SK-MEL-5 (cell line): ENCODE results near the gene ARRDC5. TPM values are rescaled to one million over a fixed set of nuclear protein-coding genes. Genes with fewer than 3 reads are reported as not detected.
"Not testable (repeated sequence)": the region's sequence is repeated elsewhere in the genome, so short reads cannot be mapped to it uniquely, and the experiment has no call there.

ENCODE experiments used
- DNase-seq: peaks from one replicate; pipeline ENCODE4 v3.0.0-alpha.2; 2016; ENCODE audit warnings: low read depth, low spot score
- in situ Hi-C: cut with HindIII; loops from 2 replicates; pipeline ENCODE4 v1.10.0; 2016; ENCODE audit warnings: low sequenced_read_pairs, high pct_unique_total_duplicates, low pct_unique_long_range_greater_than_20kb
- total RNA-seq: library from RNA; depleted of rRNA; stranded (reverse); fragments of >200 nt; shearing (Covaris generic); gene quantifications from 2 replicates; pipeline ENCODE4 v1.2.3, GENCODE V29; 2014

Gene ARRDC5
- total RNA-seq, 1 experiment from 2014 or later = not detected

GRCh38 chr19:4882874-4883273 is 19.8 kb downstream of the ARRDC5 start:
- DNase-seq, in situ Hi-C loops: not testable (repeated sequence)

- no peak for DNase-seq
- in situ Hi-C loops = no loop called here
Measured at GRCh38 chr19:4879041-4879440, 23.7 kb downstream of the ARRDC5 start.

GRCh38 chr19:4878491-4878968 is 24.2 kb downstream of the ARRDC5 start:
- no peak for DNase-seq
- in situ Hi-C loops = no loop called here

DNA sequence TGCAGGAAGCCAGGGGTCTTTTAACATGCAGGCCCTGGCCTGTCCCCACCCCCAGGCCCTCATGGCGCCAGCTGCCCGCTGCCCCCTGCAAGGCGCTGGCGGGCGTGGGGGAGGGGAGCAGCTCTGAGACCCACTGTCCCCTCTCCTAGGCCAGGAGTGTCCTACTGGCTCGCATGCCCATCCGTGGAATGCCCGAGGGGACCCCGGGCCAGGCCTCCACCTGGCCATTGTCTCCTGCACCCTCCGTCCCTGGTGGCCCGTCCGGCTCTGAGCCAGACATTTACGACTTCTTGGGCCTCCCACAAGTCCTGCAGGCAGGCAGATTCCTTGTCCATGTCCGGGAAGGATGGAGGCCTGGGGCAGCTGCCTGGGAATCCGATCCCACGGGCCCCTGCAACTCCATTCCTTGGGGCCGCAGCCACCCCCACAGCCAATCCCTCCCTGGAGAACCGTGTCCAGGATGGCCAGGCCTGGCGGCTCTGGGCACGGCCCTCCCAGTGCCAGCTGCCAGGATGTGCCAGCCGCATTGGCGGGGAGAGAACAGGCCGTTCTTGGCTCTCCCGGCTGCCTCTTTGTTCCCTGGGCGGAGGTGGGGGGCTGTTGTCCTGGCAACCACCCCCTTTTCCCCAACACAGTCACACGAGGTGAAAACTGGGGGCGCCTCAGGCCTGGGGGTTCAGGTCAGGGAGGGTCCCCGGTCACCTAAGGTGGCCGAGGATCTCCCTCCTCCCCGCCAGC is 24.8 kb downstream of the ARRDC5 start:
- DNase-seq = no peak
- in situ Hi-C loops = no loop called here

GRCh38 chr19:4873930-4874329 is 28.8 kb downstream of the ARRDC5 start:
- in situ Hi-C loops = no loop called here
- no peak for DNase-seq

DNA sequence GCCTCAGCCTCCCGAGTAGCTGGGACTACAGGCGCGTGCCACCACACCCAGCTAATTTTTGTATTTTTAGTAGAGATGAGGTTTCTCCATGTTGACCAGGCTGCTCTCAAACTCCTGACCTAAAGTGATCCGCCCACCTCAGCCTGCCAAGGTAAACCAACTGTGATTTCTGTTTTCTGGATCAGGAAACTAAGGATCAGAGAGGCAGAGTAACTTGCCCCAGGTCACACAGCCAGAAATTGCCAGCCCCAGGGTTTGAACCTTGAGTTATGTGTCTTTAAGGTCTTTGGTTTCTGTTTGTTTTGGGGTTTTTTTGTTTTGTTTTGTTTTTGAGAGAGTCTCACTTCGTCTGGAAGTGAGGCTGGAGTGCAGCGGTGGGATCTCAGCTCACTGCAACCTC is 31.0 kb downstream of the ARRDC5 start:
- DNase-seq = no peak
- in situ Hi-C loops = no loop called here

- in situ Hi-C loops = no loop called here
- peak; percentile 80 for DNase-seq
Measured at GRCh38 chr19:4870025-4870700, 32.5 kb downstream of the ARRDC5 start.

DNA sequence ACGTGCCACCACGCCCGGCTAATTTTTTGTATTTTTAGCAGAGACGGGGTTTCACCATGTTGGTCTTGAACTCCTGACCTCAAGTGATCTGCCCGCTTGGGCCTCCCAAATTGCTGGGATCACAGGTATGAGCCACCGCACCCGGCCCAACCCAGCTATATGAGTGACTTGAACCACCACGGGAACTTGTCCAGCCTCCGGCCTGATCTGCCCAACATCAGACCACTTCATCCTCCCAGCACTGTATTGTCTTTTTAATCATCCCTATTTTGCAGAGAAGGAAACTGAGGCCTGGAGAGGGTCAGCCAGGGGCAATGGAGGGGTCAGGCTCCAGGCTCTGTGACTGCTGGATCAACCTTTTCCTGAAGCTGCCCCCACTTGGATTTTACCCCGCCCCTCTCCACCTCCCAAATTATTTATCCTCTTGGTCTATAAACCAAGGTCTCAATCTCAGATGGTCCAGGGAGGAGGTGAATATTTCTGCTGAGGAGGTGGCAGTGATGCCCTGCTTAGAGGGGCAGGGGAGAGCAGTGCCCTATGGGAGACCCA is 34.3 kb downstream of the ARRDC5 start:
- DNase-seq = no peak
- in situ Hi-C loops = no loop called here

DNA sequence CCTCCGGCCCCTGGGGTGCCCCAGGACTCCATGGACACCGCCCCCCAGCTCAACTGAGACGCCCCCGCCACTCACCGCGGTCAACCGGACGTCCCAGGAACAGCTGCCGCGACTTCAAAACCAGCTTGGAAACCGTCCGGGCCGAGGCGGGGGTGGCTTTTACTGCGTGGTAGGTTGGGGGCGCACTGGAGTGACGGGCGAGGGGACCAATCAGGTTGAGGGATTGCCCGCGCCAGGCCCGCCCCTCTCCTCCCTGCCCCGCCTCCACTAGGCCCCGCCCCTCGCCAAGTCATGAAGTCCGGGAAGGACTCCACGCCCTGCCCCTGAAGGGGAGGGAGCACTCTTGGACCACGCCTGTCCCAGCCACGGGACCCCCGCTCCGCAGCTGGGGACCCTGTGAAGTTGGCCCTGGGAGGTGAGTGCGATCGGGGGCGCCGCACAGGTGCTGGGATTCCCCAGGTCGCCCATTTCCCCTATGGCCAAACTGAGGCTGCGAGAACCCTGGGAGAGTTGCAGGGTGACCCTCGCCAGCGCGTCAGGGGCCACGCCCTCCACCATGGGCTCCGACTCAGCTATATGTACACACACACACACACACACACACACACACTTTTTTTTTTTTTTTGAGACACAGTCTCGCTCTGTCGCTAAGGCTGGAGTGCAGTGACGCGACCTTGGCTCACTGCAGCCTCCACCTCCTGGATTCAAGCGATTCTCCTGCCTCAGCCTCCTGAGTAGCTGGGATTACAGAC is 35.0 kb downstream of the ARRDC5 start, which contains the start of gene PLIN3:
PLIN3 (minus strand) TSS at position 134 of the 752 bp plus-strand sequence. CDS start 6,273 bp downstream, outside the sequence.
- in situ Hi-C loops = no loop called here

DNA sequence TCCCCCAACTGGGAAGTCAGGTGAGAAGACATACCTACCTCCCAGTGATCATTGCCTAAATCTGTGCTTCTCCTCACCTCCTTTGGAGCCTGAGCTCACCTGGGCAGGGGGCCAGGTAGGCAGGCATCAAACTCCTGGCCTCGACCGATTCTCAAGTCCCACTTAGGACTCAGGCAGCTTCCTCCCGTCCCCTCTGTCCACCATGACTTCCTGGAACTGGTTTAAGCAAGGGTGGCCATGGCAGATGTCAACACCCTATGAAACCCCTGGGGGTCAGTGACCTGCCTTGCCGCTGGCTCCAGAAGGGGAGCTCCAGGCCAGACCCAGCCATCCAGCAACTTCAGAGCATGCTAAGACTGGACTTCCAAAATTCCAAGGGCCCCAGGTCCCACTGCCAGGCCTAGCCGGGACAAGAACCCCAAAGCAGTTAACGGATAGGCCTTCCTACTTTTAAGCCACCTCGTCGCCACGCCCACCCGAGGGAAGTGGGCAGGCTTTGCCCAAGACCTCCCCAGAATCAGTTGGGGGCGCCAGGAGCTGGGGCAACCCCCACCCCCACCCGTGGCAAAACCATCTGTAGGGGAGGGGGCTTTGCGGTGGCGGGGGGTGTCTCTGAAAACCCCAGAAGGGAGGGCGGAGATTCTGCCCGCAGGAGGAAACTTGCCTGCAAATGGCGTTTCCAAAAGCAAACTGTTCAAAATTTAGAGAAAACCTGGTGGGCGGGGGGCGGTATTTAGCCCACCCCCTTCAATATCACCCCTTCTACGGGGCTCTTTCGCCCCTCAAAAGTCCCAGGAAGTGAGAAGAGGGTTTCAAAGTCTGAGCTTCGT is 35.9 kb downstream of the ARRDC5 start:
- in situ Hi-C loops = no loop called here
- DNase-seq = peak; percentile 24

More for the DNA sequence above, 35.0 kb downstream of the ARRDC5 start, which contains the start of gene PLIN3:
- DNase-seq = peak; percentile 91

DNA sequence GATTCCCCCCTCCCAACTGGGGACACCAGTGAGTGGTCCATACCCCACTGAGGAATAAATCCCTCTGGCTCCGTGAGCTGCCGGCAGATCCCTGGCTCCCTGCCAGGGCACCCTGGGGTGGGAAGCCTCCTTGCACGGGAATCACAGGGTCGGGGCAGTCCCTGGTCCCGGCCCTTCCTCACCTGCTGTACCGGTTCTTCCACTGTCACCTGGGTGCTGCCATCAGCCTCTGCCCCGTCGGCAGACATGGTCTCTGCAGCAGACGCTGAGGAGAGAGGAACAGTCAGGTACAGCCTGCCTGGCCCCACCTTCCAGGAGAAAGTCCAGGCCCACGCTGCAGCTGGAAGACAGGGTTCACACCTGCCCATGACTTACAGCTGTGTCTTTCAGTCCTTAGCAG is 41.5 kb downstream of the ARRDC5 start:
- DNase-seq = no peak
- in situ Hi-C loops = no loop called here

DNA sequence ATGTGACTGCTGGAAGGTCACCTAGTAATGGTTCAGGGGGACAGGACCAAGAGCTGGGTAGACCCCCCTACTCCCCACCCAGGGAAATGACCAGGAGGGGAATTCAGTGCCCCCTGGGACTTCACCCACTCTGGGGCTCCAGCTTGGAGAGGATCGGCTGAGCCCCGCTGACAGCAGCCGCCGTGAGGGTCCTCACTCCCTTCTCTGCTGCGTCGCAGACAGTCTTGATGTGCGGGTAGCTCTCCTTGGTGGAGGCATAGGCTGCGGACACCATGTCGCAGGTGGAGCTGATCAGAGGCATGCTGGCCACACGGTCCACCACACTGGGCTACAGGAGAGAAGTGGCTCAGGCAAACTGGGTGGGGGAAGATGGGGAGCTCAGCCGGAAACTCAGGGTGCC is 43.0 kb downstream of the ARRDC5 start:
- no peak for DNase-seq
- in situ Hi-C loops = no loop called here

DNA sequence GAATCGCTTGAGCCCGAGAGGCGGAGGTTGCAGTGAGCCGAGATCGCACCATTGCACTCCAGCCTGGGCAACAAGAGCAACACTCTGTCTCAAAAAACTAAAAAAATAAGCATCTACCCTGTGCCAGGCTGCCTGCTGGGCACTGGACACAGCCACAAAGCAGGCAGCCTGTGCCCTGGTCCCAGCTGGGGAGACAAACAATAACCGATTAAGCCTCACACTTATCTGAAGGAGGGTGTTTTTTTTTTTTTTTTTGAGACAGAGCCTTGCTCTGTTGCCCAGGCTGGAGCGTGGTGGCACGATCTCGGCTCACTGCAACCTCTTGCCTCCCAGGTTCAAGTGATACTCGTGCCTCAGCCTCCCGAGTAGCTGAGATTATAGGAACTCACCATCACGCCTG is 46.2 kb downstream of the ARRDC5 start:
- in situ Hi-C loops, DNase-seq: not testable (repeated sequence)

- in situ Hi-C loops, DNase-seq: not testable (repeated sequence)
Measured at GRCh38 chr19:4853506-4853905, 49.2 kb downstream of the ARRDC5 start.

GRCh38 chr19:4852484-4852883 is 50.2 kb downstream of the ARRDC5 start:
- in situ Hi-C loops = no loop called here
- no peak for DNase-seq

GRCh38 chr19:4851551-4852290 is 51.0 kb downstream of the ARRDC5 start:
- DNase-seq = peak; percentile 70
- in situ Hi-C loops = no loop called here
